Stomach smooth muscle (tissue), 2 donors: ENCODE measurements around the gene EGF.

Source experiments
- H3K27ac ChIP-seq: one replicate; pipeline ENCODE4 v1.7.0; 2013; ENCODE audit warnings: mild to moderate bottlenecking, low read length, inconsistent platforms
- H3K27me3 ChIP-seq, 2 donors: one replicate each; pipeline ENCODE4 v1.7.0; 2013; ENCODE audit warnings: low read length in 2 of 2; ENCODE audit not compliant: insufficient read depth in 2 of 2, control insufficient read depth in 1 of 2
- H3K36me3 ChIP-seq, 2 donors: one replicate each; pipeline ENCODE4 v1.7.0; 2013; ENCODE audit warnings: low read length in 2 of 2; ENCODE audit not compliant: control insufficient read depth in 2 of 2, insufficient read depth in 2 of 2
- H3K4me1 ChIP-seq: one replicate; pipeline ENCODE4 v1.7.0; 2013; ENCODE audit warnings: low read length; ENCODE audit not compliant: control insufficient read depth, insufficient read depth
- H3K4me3 ChIP-seq, 2 donors: one replicate each; pipeline ENCODE4 v1.7.0; 2013; ENCODE audit warnings: low read length in 2 of 2
- H3K9ac ChIP-seq, 2 donors: one replicate each; pipeline ENCODE4 v1.7.0; 2013; ENCODE audit warnings: low read length in 2 of 2, mild to moderate bottlenecking in 1 of 2
- H3K9me3 ChIP-seq, 2 donors: one replicate each; pipeline ENCODE4 v1.7.0; 2013; ENCODE audit warnings: low read length in 2 of 2; ENCODE audit not compliant: control insufficient read depth in 2 of 2
- donor health status: healthy.
- donor health status: Pancreatic carcinoma.

The EGF gene

GRCh38 chr4:109978704-109979454 lies 66.2 kb downstream of the EGF start:
- Histone ChIP-seq H3K27me3 (no peaks in the 10 kb centered on the region), H3K27ac (no peak overlapping the region), H3K36me3 (no peaks in the 10 kb centered on the region), H3K9me3 (no peaks in the 10 kb centered on the region), H3K4me1 (no peaks in the 10 kb centered on the region), H3K4me3 (no peak overlapping the region), H3K9ac (no peak overlapping the region)

GRCh38 chr4:109979920-109980717 lies 67.4 kb downstream of the EGF start:
- H3K4me1 ChIP-seq: no peaks in the 10 kb centered on the region
- H3K36me3 ChIP-seq: no peaks in the 10 kb centered on the region
- H3K9ac ChIP-seq: no peak overlapping the region
- no peaks in the 10 kb centered on the region for H3K9me3 ChIP-seq
- H3K4me3 ChIP-seq: no peak overlapping the region
- H3K27ac ChIP-seq: no peak overlapping the region
- no peaks in the 10 kb centered on the region for H3K27me3 ChIP-seq

- Histone ChIP-seq H3K9ac (no peak overlapping the region), H3K9me3 (no peaks in the 10 kb centered on the region), H3K4me3 (no peak overlapping the region), H3K27ac (no peak overlapping the region), H3K4me1 (no peaks in the 10 kb centered on the region), H3K27me3 (no peaks in the 10 kb centered on the region), H3K36me3 (no peaks in the 10 kb centered on the region)
Observed at GRCh38 chr4:109981936-109982335, 69.3 kb downstream of the EGF start.

- H3K9ac ChIP-seq: no peak overlapping the region
- no peaks in the 10 kb centered on the region for H3K36me3 ChIP-seq
- H3K27me3 ChIP-seq: no peaks in the 10 kb centered on the region
- no peak overlapping the region for H3K4me3 ChIP-seq
- no peak overlapping the region for H3K27ac ChIP-seq
- no peaks in the 10 kb centered on the region for H3K9me3 ChIP-seq
- no peaks in the 10 kb centered on the region for H3K4me1 ChIP-seq
Observed at GRCh38 chr4:109982521-109982920, 69.8 kb downstream of the EGF start.

- Histone ChIP-seq H3K27ac (no peak overlapping the region), H3K9me3 (no peaks in the 10 kb centered on the region), H3K9ac (no peak overlapping the region), H3K4me1 (no peaks in the 10 kb centered on the region), H3K36me3 (no peaks in the 10 kb centered on the region), H3K27me3 (no peaks in the 10 kb centered on the region), H3K4me3 (no peak overlapping the region)
Observed at GRCh38 chr4:109985993-109986974, 73.6 kb downstream of the EGF start.

- Histone ChIP-seq H3K27ac (no peak overlapping the region), H3K9ac (no peak overlapping the region), H3K4me1 (no peaks in the 10 kb centered on the region), H3K36me3 (no peaks in the 10 kb centered on the region), H3K9me3 (no peaks in the 10 kb centered on the region), H3K27me3 (no peaks in the 10 kb centered on the region), H3K4me3 (no peak overlapping the region)
Observed at GRCh38 chr4:109989044-109989443, 76.4 kb downstream of the EGF start.

GRCh38 chr4:109989618-109990017 lies 76.9 kb downstream of the EGF start:
- no peaks in the 10 kb centered on the region for H3K4me1 ChIP-seq
- H3K27me3 ChIP-seq: no peaks in the 10 kb centered on the region
- H3K9me3 ChIP-seq: no peaks in the 10 kb centered on the region
- no peaks in the 10 kb centered on the region for H3K36me3 ChIP-seq
- H3K27ac ChIP-seq: no peak overlapping the region
- no peak overlapping the region for H3K4me3 ChIP-seq
- no peak overlapping the region for H3K9ac ChIP-seq

GRCh38 chr4:109990261-109991257 lies 77.9 kb downstream of the EGF start:
- Histone ChIP-seq H3K27me3 (no peaks in the 10 kb centered on the region), H3K4me3 (no peak overlapping the region), H3K9me3 (no peaks in the 10 kb centered on the region), H3K27ac (no peak overlapping the region), H3K36me3 (no peaks in the 10 kb centered on the region), H3K4me1 (no peaks in the 10 kb centered on the region), H3K9ac (no peak overlapping the region)

- Histone ChIP-seq H3K27ac (no peak overlapping the region), H3K4me1 (no peaks in the 10 kb centered on the region)
Observed at GRCh38 chr4:109993116-109993515, 80.4 kb downstream of the EGF start.

More at GRCh38 chr4:109993116-109993515, 80.4 kb downstream of the EGF start:
- Histone ChIP-seq H3K36me3 (no peaks in the 10 kb centered on the region), H3K9me3 (no peaks in the 10 kb centered on the region), H3K27me3 (no peaks in the 10 kb centered on the region), H3K9ac (no peak overlapping the region), H3K4me3 (no peak overlapping the region)
